ENCODE results near the gene TUBB4A. TPM values are rescaled to one million over a fixed set of nuclear protein-coding genes. Genes with fewer than 3 reads are reported as not detected.
"Not testable (repeated sequence)": the region's sequence is repeated elsewhere in the genome, so short reads cannot be mapped to it uniquely, and the experiment has no call there.

Gene TUBB4A
- total RNA-seq, 2 experiments from 2014 or later = 1.2 to 2.5 TPM

GRCh38 chr19:6518145-6518911, 16.2 kb upstream of the TUBB4A start:
- peak overlapping the region; percentile 46 for H3K4me3 Mint-ChIP-seq
- CTCF ChIA-PET = interaction anchor here (0.6 to 1.1 kb wide), 4 partner anchors 9 to 166 kb away, joined by 3 read pairs; no protein-coding TSS in a partner anchor
- peak overlapping the region; percentile 32 for H3K27ac Mint-ChIP-seq
- H3K4me1 Mint-ChIP-seq = peaks cover 37% of the 10 kb centered on the region
- no peaks in the 10 kb centered on the region for H3K9me3 Mint-ChIP-seq
- POLR2A ChIA-PET = no interaction called here
- no peaks in the 10 kb centered on the region for H3K36me3 Mint-ChIP-seq (ENCODE audit: low read depth)
- DNase-seq = peak; percentile 41
- H3K27me3 Mint-ChIP-seq = no peaks in the 10 kb centered on the region

- ChIA-PET POLR2A (interaction anchor here (0.6 to 1.1 kb wide), 2 partner anchors 221 to 237 kb away, joined by 3 to 4 read pairs; partner anchors contain the start of gene GPR108), CTCF (interaction anchor here (0.6 to 3.3 kb wide), 27 partner anchors 9 to 347 kb away, joined by 3 to 21 read pairs (median 4); partner anchors contain the start of genes DENND1C, GPR108, TNFSF14 and TNFSF9)
- H3K9me3 Mint-ChIP-seq = no peaks in the 10 kb centered on the region
- peak overlapping the region; percentile 89 for H3K4me3 Mint-ChIP-seq
- H3K27ac Mint-ChIP-seq = peak overlapping the region; percentile 89
- no peaks in the 10 kb centered on the region for H3K27me3 Mint-ChIP-seq
- peak; percentile 92 for DNase-seq
- no peaks in the 10 kb centered on the region for H3K36me3 Mint-ChIP-seq (ENCODE audit: low read depth)
- peaks cover 32% of the 10 kb centered on the region for H3K4me1 Mint-ChIP-seq
Measured at GRCh38 chr19:6516659-6517291, 14.7 kb upstream of the TUBB4A start.

GRCh38 chr19:6516018-6516658, 14.0 kb upstream of the TUBB4A start:
- H3K4me1 Mint-ChIP-seq = peaks cover 34% of the 10 kb centered on the region
- no peaks in the 10 kb centered on the region for H3K9me3 Mint-ChIP-seq
- H3K27me3 Mint-ChIP-seq = no peaks in the 10 kb centered on the region
- CTCF ChIA-PET = interaction anchor here (0.6 to 3.3 kb wide), 26 partner anchors 9 to 348 kb away, joined by 3 to 21 read pairs (median 4); partner anchors contain the start of genes DENND1C, GPR108, TNFSF14 and TNFSF9
- peak; percentile 76 for DNase-seq
- POLR2A ChIA-PET = interaction anchor here (0.6 to 1.1 kb wide), 2 partner anchors 221 to 237 kb away, joined by 3 to 4 read pairs; partner anchors contain the start of gene GPR108
- H3K27ac Mint-ChIP-seq = peak overlapping the region; percentile 89
- no peaks in the 10 kb centered on the region for H3K36me3 Mint-ChIP-seq (ENCODE audit: low read depth)
- peak overlapping the region; percentile 89 for H3K4me3 Mint-ChIP-seq

- Mint-ChIP-seq H3K9me3 (no peaks in the 10 kb centered on the region), H3K27me3 (no peaks in the 10 kb centered on the region), H3K36me3 (ENCODE audit: low read depth) (no peaks in the 10 kb centered on the region), H3K27ac (no peak overlapping the region), H3K4me3 (peak overlapping the region; percentile 39), H3K4me1 (peaks cover 34% of the 10 kb centered on the region)
- ChIA-PET POLR2A (no interaction called here), CTCF (interaction anchor here (3.3 kb wide), 1 partner anchor 349 kb away, joined by 21 read pairs; no protein-coding TSS in a partner anchor)
- no peak for DNase-seq
Measured at GRCh38 chr19:6514926-6515544, 12.9 kb upstream of the TUBB4A start.

- peak overlapping the region; percentile 11 for H3K4me3 Mint-ChIP-seq
- H3K27ac Mint-ChIP-seq = no peak overlapping the region
- H3K27me3 Mint-ChIP-seq = no peaks in the 10 kb centered on the region
- ChIA-PET CTCF (interaction anchor here (0.6 kb wide), 1 partner anchor 177 kb away, joined by 3 read pairs; no protein-coding TSS in a partner anchor), POLR2A (no interaction called here)
- H3K4me1 Mint-ChIP-seq = peaks cover 31% of the 10 kb centered on the region
- no peaks in the 10 kb centered on the region for H3K9me3 Mint-ChIP-seq
- no peaks in the 10 kb centered on the region for H3K36me3 Mint-ChIP-seq (ENCODE audit: low read depth)
- no peak for DNase-seq
Measured at GRCh38 chr19:6514089-6514488, 12.0 kb upstream of the TUBB4A start.

GRCh38 chr19:6510618-6511017, 8.5 kb upstream of the TUBB4A start:
- ChIA-PET CTCF (interaction anchor here (0.6 kb wide), 1 partner anchor 139 kb away, joined by 4 read pairs; no protein-coding TSS in a partner anchor), POLR2A (no interaction called here)
- no peak overlapping the region for H3K27ac Mint-ChIP-seq
- peaks cover 7% of the 10 kb centered on the region for H3K4me1 Mint-ChIP-seq
- no peaks in the 10 kb centered on the region for H3K36me3 Mint-ChIP-seq (ENCODE audit: low read depth)
- DNase-seq = no peak
- H3K27me3 Mint-ChIP-seq = no peaks in the 10 kb centered on the region
- no peaks in the 10 kb centered on the region for H3K9me3 Mint-ChIP-seq
- no peak overlapping the region for H3K4me3 Mint-ChIP-seq

- no peaks in the 10 kb centered on the region for H3K9me3 Mint-ChIP-seq
- POLR2A ChIA-PET = no interaction called here
- DNase-seq = no peak
- H3K4me1 Mint-ChIP-seq = peaks cover 11% of the 10 kb centered on the region
- no peaks in the 10 kb centered on the region for H3K27me3 Mint-ChIP-seq
- CTCF ChIA-PET = interaction anchor here (1.0 kb wide), 1 partner anchor 229 kb away, joined by 3 read pairs; no protein-coding TSS in a partner anchor
- no peak overlapping the region for H3K27ac Mint-ChIP-seq
- H3K36me3 Mint-ChIP-seq (ENCODE audit: low read depth) = no peaks in the 10 kb centered on the region
- H3K4me3 Mint-ChIP-seq = no peak overlapping the region
Measured at GRCh38 chr19:6509118-6509971, 7.2 kb upstream of the TUBB4A start.

- H3K27ac Mint-ChIP-seq; POLR2A ChIA-PET; H3K36me3 Mint-ChIP-seq (ENCODE audit: low read depth); H3K4me3 Mint-ChIP-seq; DNase-seq; H3K27me3 Mint-ChIP-seq; H3K9me3 Mint-ChIP-seq: not testable (repeated sequence)
- CTCF ChIA-PET = interaction anchor here (1.0 to 2.6 kb wide), 2 partner anchors 8 to 348 kb away, joined by 3 to 9 read pairs; no protein-coding TSS in a partner anchor
- peaks cover 15% of the 10 kb centered on the region for H3K4me1 Mint-ChIP-seq
Measured at GRCh38 chr19:6508028-6508771, 6.1 kb upstream of the TUBB4A start.

- Mint-ChIP-seq H3K36me3 (ENCODE audit: low read depth) (no peaks in the 10 kb centered on the region), H3K27me3 (peaks cover 17% of the 10 kb centered on the region), H3K27ac (no peak overlapping the region), H3K4me1 (peaks cover 27% of the 10 kb centered on the region), H3K9me3 (no peaks in the 10 kb centered on the region), H3K4me3 (peak overlapping the region; percentile 6)
- DNase-seq = no peak
- ChIA-PET POLR2A (interaction anchor here (0.7 kb wide), 1 partner anchor 16 kb away, joined by 3 read pairs; no protein-coding TSS in a partner anchor), CTCF (interaction anchor here (0.7 to 1.8 kb wide), 4 partner anchors 13 to 285 kb away, joined by 4 to 6 read pairs (median 4); no protein-coding TSS in a partner anchor)
Measured at GRCh38 chr19:6503407-6504201, 1.5 kb upstream of the TUBB4A start.

GRCh38 chr19:6500837-6501739, 1.0 kb downstream of the TUBB4A start:
- peak overlapping the region; percentile 72 for H3K4me3 Mint-ChIP-seq
- H3K36me3 Mint-ChIP-seq (ENCODE audit: low read depth) = no peaks in the 10 kb centered on the region
- H3K9me3 Mint-ChIP-seq = no peaks in the 10 kb centered on the region
- peaks cover 32% of the 10 kb centered on the region for H3K4me1 Mint-ChIP-seq
- CTCF ChIA-PET = interaction anchor here (0.6 to 3.8 kb wide), 5 partner anchors 12 to 362 kb away, joined by 3 to 24 read pairs (median 4); no protein-coding TSS in a partner anchor
- no peak for DNase-seq
- H3K27me3 Mint-ChIP-seq = peaks cover 17% of the 10 kb centered on the region
- no peak overlapping the region for H3K27ac Mint-ChIP-seq
- POLR2A ChIA-PET = no interaction called here

Data from activated CD4-positive, alpha-beta T cell treated with anti-CD3 and anti-CD28 coated beads, Interleukin-2, amount 10 ng/mL, durations not matched to agents 7 days and 5 days (primary cell).